T-helper 2 cell (primary cell): ENCODE measurements around the gene BUD23.
"Not testable (repeated sequence)": the region's sequence is repeated elsewhere in the genome, so short reads cannot be mapped to it uniquely, and the experiment has no call there.

ENCODE experiments used
- DNase-seq, 5 experiments: peaks; one replicate each; pipeline versions ENCODE4 v3.0.0 to v3.0.0-alpha.2; 2012 to 2022

The BUD23 gene

GRCh38 chr7:73668103-73668885 lies 15.1 kb upstream of the BUD23 start:
- no peak for DNase-seq

- DNase-seq = no peak
Measured at GRCh38 chr7:73668886-73669230, 14.5 kb upstream of the BUD23 start.

DNA sequence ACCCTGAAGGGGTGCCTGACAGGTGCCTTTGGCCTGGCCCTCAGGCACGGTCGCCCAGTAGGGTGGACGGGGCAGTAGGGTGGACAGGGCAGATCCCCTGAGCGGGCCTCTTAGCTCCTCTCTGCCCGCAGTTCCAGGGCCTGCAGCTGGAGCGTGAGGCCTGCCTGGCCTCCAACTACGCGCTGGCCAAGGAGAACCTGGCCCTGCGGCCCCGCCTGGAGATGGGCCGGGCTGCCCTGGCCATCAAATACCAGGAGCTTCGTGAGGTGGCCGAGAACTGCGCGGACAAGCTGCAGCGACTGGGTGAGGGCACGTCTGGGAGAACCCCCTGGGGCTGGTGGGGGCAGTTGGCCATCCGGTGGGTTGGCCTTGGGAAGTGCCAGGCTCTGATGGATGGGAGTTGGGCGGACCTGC lies 14.1 kb upstream of the BUD23 start:
- DNase-seq = no peak

- no peak for DNase-seq
Measured at GRCh38 chr7:73669858-73670385, 13.5 kb upstream of the BUD23 start.

DNA sequence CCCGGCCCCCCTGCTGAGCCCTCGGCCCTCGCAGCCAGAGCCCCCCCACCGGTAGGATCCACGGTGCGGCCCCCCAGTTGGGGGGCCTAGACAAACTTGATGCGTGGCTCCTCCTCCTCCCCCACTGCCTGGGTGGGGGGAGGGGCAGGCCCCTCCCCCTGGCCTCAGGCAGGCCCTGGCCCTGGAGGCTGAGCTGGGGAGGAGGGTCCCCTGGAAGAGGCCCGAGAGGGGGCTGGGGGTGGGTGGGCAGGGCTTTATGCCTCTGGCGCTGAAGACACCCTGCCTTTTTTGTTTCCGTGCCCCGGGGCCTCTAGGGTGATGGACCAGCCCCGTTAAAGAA lies 12.1 kb upstream of the BUD23 start:
- no peak for DNase-seq

- DNase-seq = no peak
Measured at GRCh38 chr7:73671857-73672445, 11.4 kb upstream of the BUD23 start.

DNA sequence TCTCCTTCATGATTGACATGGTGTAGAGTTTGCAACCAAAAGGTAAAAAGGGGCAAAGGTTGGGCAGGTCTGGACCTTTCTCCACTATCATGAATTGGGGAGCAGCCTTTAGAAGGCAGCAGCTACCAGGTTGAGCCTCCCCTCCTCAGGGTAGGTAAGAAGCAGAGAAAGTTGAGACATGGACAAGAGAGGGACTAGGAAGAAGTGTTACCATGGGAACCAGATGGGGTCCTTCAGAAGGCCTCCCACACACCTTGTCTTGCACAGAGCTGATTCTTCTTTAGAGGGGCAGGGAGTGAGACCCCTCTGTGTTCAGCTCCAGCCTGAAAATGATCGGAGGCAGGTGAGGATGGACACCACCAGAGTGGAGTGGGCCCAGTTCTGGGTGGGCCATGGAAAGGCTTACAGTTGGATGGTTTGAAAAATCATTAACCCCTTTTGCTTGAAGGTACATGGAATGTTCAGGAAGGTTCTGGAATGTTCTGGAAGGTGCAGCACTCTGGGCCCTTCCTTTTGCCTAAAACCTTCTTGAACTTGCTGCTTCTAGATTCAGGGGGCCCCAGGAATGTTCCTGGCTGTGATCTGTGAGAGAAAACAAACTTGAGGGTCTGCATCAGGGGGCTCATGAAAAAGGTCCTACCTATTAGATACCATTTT lies 8.8 kb upstream of the BUD23 start:
- no peak for DNase-seq

DNA sequence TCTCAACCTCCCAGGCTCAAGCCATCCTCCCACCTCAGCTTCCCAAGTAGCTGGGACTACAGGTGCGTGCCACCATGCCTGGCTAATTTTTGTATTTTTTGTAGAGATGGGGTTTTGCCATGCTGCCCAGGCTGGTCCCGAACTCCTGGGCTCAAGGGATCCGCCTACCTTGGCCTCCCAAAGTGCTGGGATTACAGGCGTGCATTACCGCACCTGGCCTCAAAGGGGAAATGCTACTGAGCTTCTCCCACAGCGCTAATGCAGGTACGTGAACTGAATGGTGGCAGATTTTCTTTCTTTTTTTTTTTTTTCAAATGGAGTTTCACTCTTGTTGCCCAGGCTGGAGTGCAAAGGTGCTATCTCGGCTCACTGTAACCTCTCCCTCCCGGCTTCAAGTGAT lies 7.3 kb upstream of the BUD23 start:
- DNase-seq = not testable (repeated sequence)

GRCh38 chr7:73678862-73679261 lies 4.5 kb upstream of the BUD23 start:
- no peak for DNase-seq

DNA sequence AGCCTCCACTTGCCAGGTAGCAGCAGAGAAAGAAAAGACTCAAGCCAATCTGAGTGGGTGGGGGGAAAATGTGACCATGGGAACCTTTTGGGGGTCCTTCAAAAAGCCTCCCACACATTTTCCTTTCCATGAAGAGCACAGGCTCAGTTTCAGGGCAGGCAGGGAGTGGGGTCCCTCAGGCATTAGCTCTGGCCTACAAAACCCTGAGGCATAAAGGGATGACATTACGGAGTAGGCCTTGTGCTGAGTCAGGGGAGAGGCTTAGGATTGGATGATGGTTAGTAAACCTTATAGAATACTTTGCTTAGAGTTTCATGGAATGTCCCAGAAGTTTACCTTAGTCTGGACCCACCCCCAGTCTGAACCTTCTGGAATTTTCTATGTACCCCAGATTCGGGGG lies 3.7 kb upstream of the BUD23 start:
- no peak for DNase-seq

DNA sequence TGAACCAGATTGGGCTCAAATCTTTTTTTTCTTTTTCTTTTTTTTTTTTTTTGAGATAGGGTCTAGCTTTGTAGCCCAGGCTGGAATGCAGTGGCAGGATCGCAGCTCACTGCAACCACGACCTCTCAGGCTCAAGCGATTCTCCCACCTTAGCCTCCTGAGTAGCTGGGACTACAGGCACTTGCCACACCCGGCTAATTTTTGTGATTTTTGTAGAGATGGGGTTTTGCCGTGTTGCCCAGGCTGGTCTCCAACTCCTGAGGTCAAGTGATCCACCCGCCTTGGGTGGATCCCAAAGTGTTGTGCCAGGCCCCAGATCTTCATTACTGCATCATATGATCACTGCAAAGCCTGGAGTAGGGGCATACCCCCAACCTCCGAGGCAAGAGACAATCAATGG lies 2.9 kb upstream of the BUD23 start:
- DNase-seq = no peak

DNA sequence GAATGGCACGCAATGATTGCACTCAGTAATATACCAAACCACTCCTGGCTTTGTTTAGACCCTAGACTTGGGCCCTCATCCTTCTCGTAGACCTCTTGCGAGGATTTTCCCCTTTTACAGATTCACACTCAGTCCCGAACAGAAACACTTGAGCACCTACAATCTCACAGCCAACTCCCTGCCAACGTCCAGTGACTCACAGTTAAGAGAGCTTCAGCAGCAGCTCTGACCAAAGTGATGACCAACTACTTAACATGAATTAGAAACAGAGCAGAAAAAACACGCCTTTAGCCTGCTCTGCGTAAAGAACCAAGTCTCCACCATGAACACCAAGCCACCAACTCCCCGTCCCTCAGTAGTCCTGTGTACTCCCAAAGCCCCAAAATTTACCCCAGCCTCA lies 2.4 kb upstream of the BUD23 start:
- DNase-seq = no peak

DNA sequence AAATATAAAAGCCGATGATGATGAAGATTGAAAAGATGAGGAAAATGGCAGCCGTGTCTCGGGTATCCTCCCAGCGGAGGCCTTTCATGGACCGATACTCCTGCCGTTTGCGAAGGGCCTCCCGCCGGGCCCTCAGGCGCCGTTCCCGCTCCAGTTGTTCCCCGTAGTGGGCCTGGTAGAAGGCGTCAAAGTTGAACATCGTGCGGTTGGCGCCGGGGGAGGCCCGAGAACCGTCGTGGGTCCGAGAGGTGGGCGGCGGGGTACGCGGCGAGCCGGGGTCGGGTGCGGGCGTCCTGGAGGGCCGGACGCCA lies 697 bp upstream of the BUD23 start:
- DNase-seq = no peak

DNA sequence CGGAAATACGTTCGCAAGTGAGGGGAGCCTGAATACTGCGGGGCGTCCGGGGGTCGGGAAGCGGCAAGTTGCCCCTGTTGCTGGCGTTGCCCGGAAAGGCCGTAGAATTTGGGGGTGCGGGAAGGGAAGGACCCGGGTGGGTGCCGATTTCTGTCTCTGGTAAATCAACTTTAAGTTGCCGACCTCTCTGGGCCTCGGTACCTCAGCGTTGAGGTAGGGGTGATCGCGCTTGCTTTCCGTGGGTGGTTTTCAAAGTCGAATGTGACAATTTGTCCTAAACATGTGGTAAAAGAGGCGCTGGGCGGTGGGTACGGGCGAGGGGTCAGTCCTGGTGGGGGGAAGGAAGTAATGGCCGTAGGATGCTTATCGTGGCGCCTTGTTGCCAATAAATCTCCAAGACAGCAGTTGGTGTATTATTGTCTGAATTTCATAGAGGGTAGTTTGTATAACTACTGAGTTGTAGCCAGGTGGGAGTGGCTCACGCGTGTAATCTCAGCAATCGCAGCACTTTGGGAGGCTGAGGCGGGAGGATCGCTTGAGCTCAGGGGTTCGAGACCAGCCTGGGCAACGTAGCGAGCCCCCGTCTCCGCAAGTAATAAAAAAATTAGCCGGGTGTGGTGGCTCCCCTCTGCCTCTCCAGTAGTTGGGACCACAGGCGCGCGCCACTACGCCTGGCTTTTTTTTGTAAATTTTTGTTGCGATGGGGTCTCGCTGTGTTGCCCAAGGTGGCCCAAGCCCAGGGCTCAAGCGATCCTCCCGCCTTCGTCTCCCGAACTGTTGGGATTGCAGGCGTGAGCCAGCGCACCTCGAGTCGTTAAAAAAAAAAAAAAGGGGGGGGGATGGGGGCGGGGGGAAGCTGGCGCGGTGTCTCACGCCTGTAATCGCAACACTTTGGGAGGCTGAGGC lies 644 bp downstream of the BUD23 start:
- peak in 1 of 5 experiments; percentile 21 for DNase-seq

DNA sequence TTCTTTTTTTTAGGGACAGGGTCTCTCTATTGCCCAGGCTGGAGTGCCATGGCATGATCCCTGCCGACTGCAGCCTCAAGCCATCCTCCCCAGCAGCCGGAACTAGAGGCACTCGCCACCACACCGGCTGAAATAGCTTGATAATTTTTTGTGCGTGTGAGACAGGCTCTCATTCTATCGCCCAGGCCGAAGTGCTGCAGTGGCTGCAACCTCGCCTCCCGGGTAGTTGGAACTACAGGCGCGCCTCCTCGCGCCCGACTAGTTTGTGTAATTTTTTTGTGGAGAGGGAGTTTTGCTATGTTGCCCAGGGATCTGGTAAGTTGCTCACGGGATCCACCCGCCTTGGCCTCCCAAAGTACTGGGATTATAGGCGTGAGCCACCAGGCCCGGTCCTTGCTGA lies 1.9 kb downstream of the BUD23 start:
- no peak for DNase-seq

- no peak for DNase-seq
Measured at GRCh38 chr7:73688288-73688687, 4.9 kb downstream of the BUD23 start.

- DNase-seq = no peak
Measured at GRCh38 chr7:73690646-73691045, 7.2 kb downstream of the BUD23 start.

GRCh38 chr7:73696372-73696771 lies 13.0 kb downstream of the BUD23 start:
- DNase-seq = no peak

DNA sequence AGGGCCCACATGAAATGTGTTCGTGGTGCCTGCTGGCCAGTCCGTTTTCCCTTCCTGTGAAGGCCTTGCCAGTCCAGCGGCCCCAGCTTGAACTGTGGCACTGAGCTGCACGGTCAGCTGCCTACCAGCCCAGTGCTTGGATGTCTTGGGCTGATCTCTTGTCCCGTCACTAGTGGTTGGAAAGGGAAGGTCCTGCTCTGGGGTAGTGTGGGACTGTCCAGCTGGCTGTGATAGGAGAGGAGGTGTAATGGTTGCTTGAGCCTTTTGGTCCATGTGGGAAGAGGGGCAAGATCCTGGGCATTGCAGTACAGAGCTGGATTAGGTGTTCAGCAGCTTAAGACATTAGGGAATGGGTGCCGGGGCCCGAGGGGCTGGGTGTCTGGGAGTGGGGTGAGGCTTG lies 15.0 kb downstream of the BUD23 start:
- DNase-seq = no peak

- no peak for DNase-seq
Measured at GRCh38 chr7:73699370-73700068, 16.1 kb downstream of the BUD23 start.

DNA sequence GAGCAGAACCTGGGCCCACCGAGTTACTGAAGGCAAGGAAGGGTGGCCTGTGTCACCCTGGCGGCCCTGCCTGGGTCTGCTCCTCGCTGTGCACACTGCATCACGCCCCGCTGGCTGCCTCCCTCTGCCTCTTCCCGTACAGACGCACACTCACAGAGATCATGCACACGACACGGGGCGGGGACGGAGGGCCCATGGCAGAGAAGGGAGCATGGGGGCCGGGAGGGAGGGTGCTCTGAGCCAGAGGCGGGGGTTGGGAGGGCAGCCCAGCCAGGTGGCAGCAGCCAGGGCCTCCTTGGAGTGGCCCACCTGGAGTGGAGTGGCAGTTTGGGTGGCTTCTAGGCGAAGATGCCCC lies 16.6 kb downstream of the BUD23 start:
- DNase-seq = no peak

GRCh38 chr7:73700581-73701134 lies 17.3 kb downstream of the BUD23 start:
- DNase-seq = no peak
